Type B pancreatic cell (in vitro differentiated cells): ENCODE results near the gene RET. TPM values are rescaled to one million over a fixed set of nuclear protein-coding genes. Genes with fewer than 3 reads are reported as not detected.

Experiments
- DNase-seq: peaks from one replicate; pipeline ENCODE4 v3.0.0; 2021; ENCODE audit warnings: mixed read lengths; ENCODE audit not compliant: unreplicated experiment; ENCODE audit errors: extremely low spot score
- H3K27ac Mint-ChIP-seq: 2 replicates; pipeline ENCODE4 v1.8.0; 2021; ENCODE audit warnings: mild to moderate bottlenecking, mixed read lengths
- H3K27me3 Mint-ChIP-seq: 2 replicates; pipeline ENCODE4 v1.8.0; 2021; ENCODE audit warnings: mixed read lengths
- H3K36me3 Mint-ChIP-seq: 2 replicates; pipeline ENCODE4 v1.8.0; 2021; ENCODE audit warnings: mixed read lengths
- H3K4me1 Mint-ChIP-seq: one replicate; pipeline ENCODE4 v1.8.0; 2021; ENCODE audit warnings: mixed read lengths; ENCODE audit not compliant: unreplicated experiment
- H3K4me3 Mint-ChIP-seq: 2 replicates; pipeline ENCODE4 v1.8.0; 2021; ENCODE audit warnings: mild to moderate bottlenecking, mixed read lengths
- H3K9me3 Mint-ChIP-seq: 2 replicates; pipeline ENCODE4 v1.8.0; 2021; ENCODE audit warnings: mixed read lengths
- total RNA-seq: library from RNA; stranded (reverse); gene quantifications from 2 replicates; pipeline ENCODE4 v1.2.1, GENCODE V29; 2021; ENCODE audit warnings: low replicate concordance
- TF ChIP-seq, protein P1 (sequence below): fragments of 200-600 bp; sonication (generic); conservative IDR thresholded peaks from 2 replicates; pipeline ENCODE4 v1.5.0; 2021; ENCODE audit warnings: antibody characterized with exemption, mild to moderate bottlenecking

Gene RET
- total RNA-seq, 1 donor from 2014 or later, result 8.2 TPM

DNA sequence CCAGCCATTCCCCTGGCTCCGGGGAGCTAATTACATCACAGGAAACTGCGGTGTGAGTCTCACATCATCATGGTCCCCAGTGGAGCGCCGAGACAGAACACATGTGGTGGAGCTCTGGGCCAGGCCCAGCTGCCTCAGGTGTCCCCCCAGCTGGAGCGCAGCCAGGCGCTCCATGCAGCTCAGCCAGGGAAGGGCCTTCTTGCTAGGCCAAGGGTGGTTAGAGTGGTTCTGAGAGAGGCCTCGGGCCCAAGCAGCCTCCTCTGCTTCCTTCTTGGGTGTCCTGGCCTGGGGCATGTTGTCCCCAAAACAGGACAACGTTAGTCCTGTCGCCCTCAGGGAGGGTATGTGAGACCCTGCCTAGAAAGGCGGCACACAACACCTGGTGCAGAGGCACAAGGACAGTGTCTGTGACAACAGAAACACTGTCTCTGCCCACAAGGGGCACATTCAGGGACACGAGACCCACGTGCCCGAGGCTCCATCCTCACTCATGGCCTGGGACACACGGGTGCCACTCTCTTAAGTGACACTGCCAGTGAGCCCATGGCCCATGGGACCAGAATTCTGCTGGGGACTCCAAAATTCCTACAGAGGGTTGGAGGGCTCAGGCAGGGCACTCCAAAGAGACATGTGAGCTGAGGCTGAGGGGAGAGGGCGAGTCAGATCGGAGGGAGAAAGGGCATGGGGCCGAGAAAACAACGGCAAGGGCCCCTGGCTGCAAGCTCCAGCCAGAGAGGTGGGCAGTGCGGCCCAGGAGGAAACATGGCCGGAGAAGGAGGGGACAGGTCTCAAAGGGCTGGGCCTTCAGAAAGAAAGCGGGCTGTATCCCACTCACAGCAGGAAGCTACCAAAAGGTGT is 37.0 kb upstream of the RET start:
- H3K36me3 Mint-ChIP-seq, result no peaks in the 10 kb centered on the region
- no peak overlapping the region for H3K27ac Mint-ChIP-seq
- peak; percentile 68 for DNase-seq
- H3K27me3 Mint-ChIP-seq, result no peaks in the 10 kb centered on the region
- peaks cover 2% of the 10 kb centered on the region for H3K9me3 Mint-ChIP-seq
- H3K4me3 Mint-ChIP-seq, result no peak overlapping the region
- H3K4me1 Mint-ChIP-seq, result peaks cover 7% of the 10 kb centered on the region
- TF ChIP-seq, protein P1, sequence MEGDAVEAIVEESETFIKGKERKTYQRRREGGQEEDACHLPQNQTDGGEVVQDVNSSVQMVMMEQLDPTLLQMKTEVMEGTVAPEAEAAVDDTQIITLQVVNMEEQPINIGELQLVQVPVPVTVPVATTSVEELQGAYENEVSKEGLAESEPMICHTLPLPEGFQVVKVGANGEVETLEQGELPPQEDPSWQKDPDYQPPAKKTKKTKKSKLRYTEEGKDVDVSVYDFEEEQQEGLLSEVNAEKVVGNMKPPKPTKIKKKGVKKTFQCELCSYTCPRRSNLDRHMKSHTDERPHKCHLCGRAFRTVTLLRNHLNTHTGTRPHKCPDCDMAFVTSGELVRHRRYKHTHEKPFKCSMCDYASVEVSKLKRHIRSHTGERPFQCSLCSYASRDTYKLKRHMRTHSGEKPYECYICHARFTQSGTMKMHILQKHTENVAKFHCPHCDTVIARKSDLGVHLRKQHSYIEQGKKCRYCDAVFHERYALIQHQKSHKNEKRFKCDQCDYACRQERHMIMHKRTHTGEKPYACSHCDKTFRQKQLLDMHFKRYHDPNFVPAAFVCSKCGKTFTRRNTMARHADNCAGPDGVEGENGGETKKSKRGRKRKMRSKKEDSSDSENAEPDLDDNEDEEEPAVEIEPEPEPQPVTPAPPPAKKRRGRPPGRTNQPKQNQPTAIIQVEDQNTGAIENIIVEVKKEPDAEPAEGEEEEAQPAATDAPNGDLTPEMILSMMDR, result no peak

DNA sequence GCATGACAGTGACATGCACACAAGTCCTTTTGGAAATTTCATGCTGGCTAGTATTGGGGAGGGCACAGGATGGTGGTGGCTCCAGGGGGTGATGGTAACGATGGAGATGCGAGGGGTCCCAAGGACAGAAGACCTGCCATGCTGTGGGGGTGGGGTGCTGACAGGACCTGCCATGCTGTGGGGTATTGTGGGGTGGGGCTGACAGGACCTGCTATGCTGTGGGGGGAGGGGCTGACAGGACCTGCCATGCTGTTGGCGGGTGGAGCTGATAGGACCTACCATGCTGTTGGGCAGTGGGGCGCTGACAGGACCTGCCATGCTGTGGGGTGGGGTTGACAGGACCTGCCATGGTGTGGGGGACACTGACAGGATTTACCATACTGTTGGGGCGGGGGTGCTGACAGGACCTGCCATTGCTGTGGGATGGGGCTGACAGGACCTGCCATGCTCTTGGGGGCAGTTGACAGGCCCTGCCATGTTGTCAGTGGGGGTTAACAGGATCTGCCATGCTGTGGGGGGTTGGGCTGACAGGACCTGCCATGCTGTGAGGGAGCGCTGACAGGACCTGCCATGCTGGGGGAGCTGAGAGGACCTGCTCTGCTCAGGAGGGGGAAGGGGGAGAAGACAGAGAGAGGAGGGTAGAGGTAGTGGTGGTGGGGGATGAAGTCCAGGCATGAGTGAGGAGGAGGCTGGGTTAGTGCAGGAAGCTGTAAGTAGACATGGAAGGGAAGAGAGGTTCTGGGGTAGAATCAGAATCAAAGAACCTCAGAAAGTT is 36.2 kb upstream of the RET start:
- Mint-ChIP-seq H3K27ac (no peak overlapping the region), H3K9me3 (no peaks in the 10 kb centered on the region)
- no peak for DNase-seq

DNA sequence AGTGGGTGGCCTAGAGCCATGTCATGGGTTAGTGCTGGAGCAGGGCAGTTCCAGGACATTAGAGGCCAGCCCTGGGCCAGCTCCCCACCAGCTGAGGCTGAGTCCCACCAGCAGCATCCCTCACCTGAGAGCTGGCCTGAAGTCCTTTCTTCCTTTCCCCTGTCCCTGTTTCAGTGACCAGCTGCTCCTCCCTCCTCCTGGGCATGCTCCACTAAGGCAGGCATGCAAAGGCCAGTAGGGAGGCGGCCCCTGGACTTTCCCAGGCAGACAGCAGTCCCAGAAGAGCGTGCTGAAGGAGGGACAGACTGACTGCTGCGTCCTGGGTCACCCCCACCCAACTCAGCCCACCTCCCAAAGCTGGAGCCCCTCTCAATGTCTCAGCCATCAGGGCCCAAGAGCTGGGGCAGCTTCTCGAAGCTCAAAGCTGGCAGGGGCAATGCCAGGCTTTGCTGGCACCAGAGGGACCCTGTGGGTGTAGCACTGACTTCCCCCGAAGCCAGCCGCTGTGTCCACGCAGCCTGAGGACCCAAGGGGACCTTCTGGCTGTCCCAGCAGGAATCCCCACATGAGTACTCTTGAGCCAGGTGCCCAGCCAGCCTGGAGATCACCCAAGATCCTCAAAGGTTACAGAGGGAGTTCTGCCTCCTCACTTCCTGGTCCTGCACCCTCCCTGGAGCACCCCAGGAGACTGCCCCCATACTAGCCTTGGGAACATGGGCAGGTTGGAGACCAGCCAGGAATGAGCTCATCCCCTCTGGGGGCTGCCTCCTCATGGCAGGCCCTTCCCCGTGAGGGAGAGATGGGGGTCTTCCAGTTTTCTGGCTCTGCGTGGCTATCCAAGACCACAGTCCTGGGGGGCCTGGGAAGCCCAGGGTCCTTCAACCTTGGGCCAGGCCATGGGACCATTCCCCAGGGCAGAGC is 35.2 kb upstream of the RET start:
- Mint-ChIP-seq H3K36me3 (no peaks in the 10 kb centered on the region), H3K9me3 (no peaks in the 10 kb centered on the region), H3K27ac (no peak overlapping the region), H3K27me3 (no peaks in the 10 kb centered on the region), H3K4me3 (no peak overlapping the region), H3K4me1 (peaks cover 7% of the 10 kb centered on the region)
- TF ChIP-seq, protein P1, result no peak
- DNase-seq, result no peak

More for the DNA sequence above, 36.2 kb upstream of the RET start:
- Mint-ChIP-seq H3K36me3 (no peaks in the 10 kb centered on the region), H3K27me3 (no peaks in the 10 kb centered on the region), H3K4me1 (peaks cover 7% of the 10 kb centered on the region), H3K4me3 (no peak overlapping the region)
- TF ChIP-seq, protein P1, result no peak

DNA sequence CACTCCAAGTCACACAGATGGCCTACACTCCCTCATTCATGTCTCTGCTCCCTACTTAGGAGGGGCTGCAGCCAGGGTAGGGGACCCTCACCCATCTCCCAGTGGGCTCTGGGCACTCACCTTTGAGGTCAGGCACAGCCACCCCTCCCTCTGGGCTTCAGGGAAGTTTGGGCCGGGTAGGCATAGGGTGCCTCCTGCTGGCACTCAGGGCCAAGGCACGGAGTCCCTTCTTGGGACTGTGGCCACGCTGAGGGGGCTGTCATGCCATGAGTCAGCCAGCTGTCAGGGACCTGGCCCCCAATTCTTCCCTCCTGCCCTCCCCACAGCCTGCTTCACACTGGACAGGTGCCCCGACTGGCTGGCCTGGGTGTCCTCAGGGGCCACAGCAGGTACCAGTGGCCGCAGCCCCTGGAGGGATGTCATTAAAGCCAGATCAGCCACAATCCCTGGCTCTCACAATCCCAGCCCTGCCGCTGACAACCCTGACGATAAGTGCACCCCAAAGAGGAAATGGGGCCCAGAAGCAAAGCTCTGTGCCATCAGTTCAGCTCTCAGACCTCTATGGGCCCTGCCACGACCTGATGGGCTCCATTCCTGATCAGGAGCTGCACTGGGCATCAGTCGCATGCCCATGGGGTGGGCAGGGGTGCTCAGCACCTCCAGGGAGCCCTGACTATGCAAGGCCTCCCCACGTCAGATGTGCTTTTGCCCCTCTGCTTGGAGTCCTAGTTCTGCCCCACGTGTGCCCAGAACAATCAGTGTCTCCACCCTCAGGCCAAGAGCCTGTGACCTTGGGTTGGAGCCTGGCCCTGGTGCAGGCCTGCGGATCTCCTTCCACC is 34.1 kb upstream of the RET start:
- H3K27ac Mint-ChIP-seq, result no peak overlapping the region
- peaks cover 7% of the 10 kb centered on the region for H3K4me1 Mint-ChIP-seq
- H3K4me3 Mint-ChIP-seq, result no peak overlapping the region

More for the DNA sequence above, 34.1 kb upstream of the RET start:
- TF ChIP-seq, protein P1, result no peak
- DNase-seq, result no peak
- H3K27me3 Mint-ChIP-seq, result no peaks in the 10 kb centered on the region
- H3K9me3 Mint-ChIP-seq, result no peaks in the 10 kb centered on the region
- no peaks in the 10 kb centered on the region for H3K36me3 Mint-ChIP-seq
